Measurements from ENCODE around the gene AKAIN1.
A peak's percentile ranks its signal among the peaks of the same experiment; 100 is the strongest.

AKAIN1 gene, protein sequence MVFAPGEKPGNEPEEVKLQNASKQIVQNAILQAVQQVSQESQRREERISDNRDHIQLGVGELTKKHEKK

DNA sequence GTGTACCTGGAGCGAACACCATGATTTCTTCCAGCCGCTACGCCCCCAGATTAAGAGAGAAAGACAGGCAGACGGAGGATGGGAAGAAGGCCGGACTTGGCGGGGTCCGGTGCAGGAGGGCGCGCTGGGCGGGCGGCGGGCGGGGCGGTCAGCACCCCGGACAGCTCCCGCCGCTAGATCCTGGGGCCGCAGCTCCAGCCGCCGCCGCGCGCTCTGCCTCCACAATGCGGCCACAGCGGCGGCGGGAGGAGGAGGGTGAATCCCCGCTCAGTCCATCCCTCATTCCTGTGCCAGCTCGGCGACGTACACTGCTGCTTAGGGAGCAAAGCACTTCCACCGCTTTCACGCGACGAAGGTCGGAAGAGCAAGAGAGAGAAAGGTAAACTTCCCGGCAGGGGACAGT lies at the start of gene AKAIN1:
Gene AKAIN1, minus strand, starts transcription at position 226 of the 403 bp plus-strand sequence. Its CDS starts 204 bp downstream, at position 22.
- TF ChIP-seq CTCF (IDR thresholded peaks at IDR 0.05; ENCODE audit: low read depth, low read length) = no peak
- no peak for DNase-seq (ENCODE audit: extremely low read depth, low read depth)

GRCh38 chr18:5244941-5245340 lies 47.9 kb upstream of the AKAIN1 start:
- no peak for TF ChIP-seq CTCF (IDR thresholded peaks at IDR 0.05; ENCODE audit: low read depth, low read length)

DNA sequence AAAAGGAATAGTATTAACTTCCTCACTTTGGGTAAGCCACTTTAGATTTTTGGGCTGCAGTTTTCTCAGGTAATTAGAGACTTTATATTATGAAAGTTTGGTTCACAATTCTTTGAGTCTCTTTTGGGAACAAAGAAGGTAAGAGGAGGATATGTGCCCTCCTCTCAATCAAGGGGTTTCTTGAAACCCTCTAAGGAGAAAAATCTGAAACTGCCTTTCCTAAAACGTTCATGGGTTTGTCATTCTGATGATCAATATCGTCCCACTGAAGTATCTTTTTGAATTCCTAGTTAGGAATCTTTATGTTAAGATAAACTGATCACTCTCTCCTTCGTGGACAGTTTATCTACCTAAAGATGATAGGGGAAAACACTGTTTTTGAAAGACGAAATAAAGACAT lies 42.4 kb upstream of the AKAIN1 start:
- DNase-seq (ENCODE audit: extremely low read depth, low read depth) = no peak
- TF ChIP-seq CTCF (IDR thresholded peaks at IDR 0.05; ENCODE audit: low read depth, low read length) = no peak

More at GRCh38 chr18:5244941-5245340, 47.9 kb upstream of the AKAIN1 start:
- DNase-seq (ENCODE audit: extremely low read depth, low read depth) = no peak

GRCh38 chr18:5238371-5238976 lies 41.4 kb upstream of the AKAIN1 start:
- peak; percentile 3 for DNase-seq (ENCODE audit: extremely low read depth, low read depth)
- no peak for TF ChIP-seq CTCF (IDR thresholded peaks at IDR 0.05; ENCODE audit: low read depth, low read length)

DNA sequence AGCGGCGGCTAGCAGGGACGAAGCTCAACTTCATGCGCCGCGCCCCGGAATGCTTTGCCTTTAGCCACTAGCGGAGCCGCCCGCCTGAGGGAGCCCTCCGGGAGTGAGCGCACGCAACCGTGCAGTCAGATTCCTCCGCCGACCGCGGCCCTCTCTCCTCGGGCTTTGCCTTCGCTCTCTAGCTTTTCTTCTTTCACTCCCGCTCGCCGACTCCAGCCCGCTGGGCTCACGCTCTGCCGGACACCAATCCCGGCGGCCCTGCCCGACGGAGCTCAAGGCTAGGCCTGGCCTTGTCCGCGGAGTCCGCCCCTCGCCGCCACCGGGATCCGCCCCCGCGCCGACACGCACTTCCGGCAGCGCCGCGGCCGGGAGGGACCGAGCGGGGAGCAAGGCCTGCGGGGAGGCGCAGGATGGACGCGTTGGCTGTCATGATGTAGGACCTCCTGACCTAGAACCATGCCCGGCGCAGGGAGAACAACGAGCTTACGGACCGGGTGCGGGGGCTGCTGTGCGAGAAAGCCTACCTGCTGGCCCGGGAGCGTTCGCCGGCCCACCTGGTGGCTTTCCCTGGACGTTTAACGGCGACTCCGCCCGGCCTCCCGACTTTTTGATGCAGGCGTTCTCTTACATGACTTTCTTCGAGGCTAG lies 40.8 kb upstream of the AKAIN1 start:
- peak; percentile 60 for DNase-seq (ENCODE audit: extremely low read depth, low read depth)
- no peak; the same call in 1 of the 2 replicates for TF ChIP-seq CTCF (IDR thresholded peaks at IDR 0.05; ENCODE audit: low read depth, low read length)

GRCh38 chr18:5237083-5237722 lies 40.1 kb upstream of the AKAIN1 start:
- no peak for TF ChIP-seq CTCF (IDR thresholded peaks at IDR 0.05; ENCODE audit: low read depth, low read length)

More at GRCh38 chr18:5237083-5237722, 40.1 kb upstream of the AKAIN1 start:
- DNase-seq (ENCODE audit: extremely low read depth, low read depth) = no peak
